HEK293 (cell line): Measurements from ENCODE around the gene LDB2.

Source experiments
- GLIS2 ChIP-seq: fragments of 450-650 bp; formaldehyde crosslinking; IDR thresholded peaks from 2 replicates; pipeline ENCODE4 v1.5.1; 2016; ENCODE audit warnings: missing biosample characterization, missing genetic modification characterization
- MYNN ChIP-seq: fragments of 450-650 bp; formaldehyde crosslinking; IDR thresholded peaks from 2 replicates; pipeline ENCODE4 v1.5.1; 2016; ENCODE audit warnings: missing biosample characterization, missing genetic modification characterization, borderline replicate concordance
- TCF7L2 ChIP-seq: IDR thresholded peaks from 2 replicates; pipeline ENCODE4 v1.6.1; 2011; ENCODE audit warnings: low read depth, mild to moderate bottlenecking, inconsistent platforms, low read length, moderate library complexity, borderline replicate concordance
- ZNF488 ChIP-seq: fragments of 450-650 bp; formaldehyde crosslinking; IDR thresholded peaks from 2 replicates; pipeline ENCODE4 v1.5.1; 2016; ENCODE audit warnings: missing biosample characterization, missing genetic modification characterization
- ZNF571 ChIP-seq: fragments of 450-650 bp; formaldehyde crosslinking; IDR thresholded peaks from 2 replicates; pipeline ENCODE4 v1.5.0; 2017; ENCODE audit warnings: missing biosample characterization, missing genetic modification characterization
- TF ChIP-seq, protein P1 (sequence below): fragments of 450-650 bp; formaldehyde crosslinking; IDR thresholded peaks from 2 replicates; pipeline ENCODE4 v1.5.1; 2017; ENCODE audit warnings: missing biosample characterization, missing genetic modification characterization
- TF ChIP-seq, protein P2 (sequence below): fragments of 450-650 bp; formaldehyde crosslinking; IDR thresholded peaks from 2 replicates; pipeline ENCODE4 v1.5.1; 2016; ENCODE audit warnings: missing biosample characterization, missing genetic modification characterization

GRCh38 chr4:16585053-16585452 is 313.4 kb downstream of the LDB2 start:
- TF ChIP-seq, protein P1, sequence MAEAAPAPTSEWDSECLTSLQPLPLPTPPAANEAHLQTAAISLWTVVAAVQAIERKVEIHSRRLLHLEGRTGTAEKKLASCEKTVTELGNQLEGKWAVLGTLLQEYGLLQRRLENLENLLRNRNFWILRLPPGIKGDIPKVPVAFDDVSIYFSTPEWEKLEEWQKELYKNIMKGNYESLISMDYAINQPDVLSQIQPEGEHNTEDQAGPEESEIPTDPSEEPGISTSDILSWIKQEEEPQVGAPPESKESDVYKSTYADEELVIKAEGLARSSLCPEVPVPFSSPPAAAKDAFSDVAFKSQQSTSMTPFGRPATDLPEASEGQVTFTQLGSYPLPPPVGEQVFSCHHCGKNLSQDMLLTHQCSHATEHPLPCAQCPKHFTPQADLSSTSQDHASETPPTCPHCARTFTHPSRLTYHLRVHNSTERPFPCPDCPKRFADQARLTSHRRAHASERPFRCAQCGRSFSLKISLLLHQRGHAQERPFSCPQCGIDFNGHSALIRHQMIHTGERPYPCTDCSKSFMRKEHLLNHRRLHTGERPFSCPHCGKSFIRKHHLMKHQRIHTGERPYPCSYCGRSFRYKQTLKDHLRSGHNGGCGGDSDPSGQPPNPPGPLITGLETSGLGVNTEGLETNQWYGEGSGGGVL (tag by site-specific recombination), result no peak
- no peak for TF ChIP-seq MYNN (tag by site-specific recombination)
- TF ChIP-seq, protein P2, sequence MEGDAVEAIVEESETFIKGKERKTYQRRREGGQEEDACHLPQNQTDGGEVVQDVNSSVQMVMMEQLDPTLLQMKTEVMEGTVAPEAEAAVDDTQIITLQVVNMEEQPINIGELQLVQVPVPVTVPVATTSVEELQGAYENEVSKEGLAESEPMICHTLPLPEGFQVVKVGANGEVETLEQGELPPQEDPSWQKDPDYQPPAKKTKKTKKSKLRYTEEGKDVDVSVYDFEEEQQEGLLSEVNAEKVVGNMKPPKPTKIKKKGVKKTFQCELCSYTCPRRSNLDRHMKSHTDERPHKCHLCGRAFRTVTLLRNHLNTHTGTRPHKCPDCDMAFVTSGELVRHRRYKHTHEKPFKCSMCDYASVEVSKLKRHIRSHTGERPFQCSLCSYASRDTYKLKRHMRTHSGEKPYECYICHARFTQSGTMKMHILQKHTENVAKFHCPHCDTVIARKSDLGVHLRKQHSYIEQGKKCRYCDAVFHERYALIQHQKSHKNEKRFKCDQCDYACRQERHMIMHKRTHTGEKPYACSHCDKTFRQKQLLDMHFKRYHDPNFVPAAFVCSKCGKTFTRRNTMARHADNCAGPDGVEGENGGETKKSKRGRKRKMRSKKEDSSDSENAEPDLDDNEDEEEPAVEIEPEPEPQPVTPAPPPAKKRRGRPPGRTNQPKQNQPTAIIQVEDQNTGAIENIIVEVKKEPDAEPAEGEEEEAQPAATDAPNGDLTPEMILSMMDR (tag by site-specific recombination), result no peak
- TF ChIP-seq TCF7L2, result no peak
- TF ChIP-seq GLIS2 (tag by site-specific recombination), result no peak
- TF ChIP-seq ZNF571 (tag by site-specific recombination), result no peak
- TF ChIP-seq ZNF488 (tag by site-specific recombination), result no peak
